ENCODE measurements around the gene CELF4.

The CELF4 gene

GRCh38 chr18:37521510-37522465 lies 43.8 kb downstream of the CELF4 start:
- DNase-seq = no peak

GRCh38 chr18:37520508-37520907 lies 45.1 kb downstream of the CELF4 start:
- no peak for DNase-seq

GRCh38 chr18:37519510-37520135 lies 46.0 kb downstream of the CELF4 start:
- no peak for DNase-seq

GRCh38 chr18:37516361-37516853 lies 49.2 kb downstream of the CELF4 start:
- no peak for DNase-seq

GRCh38 chr18:37514953-37515352 lies 50.6 kb downstream of the CELF4 start:
- no peak for DNase-seq

GRCh38 chr18:37512400-37512799 lies 53.2 kb downstream of the CELF4 start:
- DNase-seq = no peak

- DNase-seq = no peak
Observed at GRCh38 chr18:37511721-37512298, 53.8 kb downstream of the CELF4 start.

GRCh38 chr18:37509600-37509999 lies 56.0 kb downstream of the CELF4 start:
- no peak for DNase-seq

GRCh38 chr18:37508207-37508606 lies 57.4 kb downstream of the CELF4 start:
- no peak for DNase-seq

- no peak for DNase-seq
Observed at GRCh38 chr18:37507239-37507638, 58.4 kb downstream of the CELF4 start.

- DNase-seq = no peak
Observed at GRCh38 chr18:37506001-37506400, 59.6 kb downstream of the CELF4 start.

- DNase-seq = no peak
Observed at GRCh38 chr18:37505321-37505720, 60.3 kb downstream of the CELF4 start.

- DNase-seq = no peak
Observed at GRCh38 chr18:37502601-37503000, 63.0 kb downstream of the CELF4 start.

GRCh38 chr18:37502036-37502435 lies 63.6 kb downstream of the CELF4 start:
- DNase-seq = no peak

GRCh38 chr18:37501136-37501535 lies 64.5 kb downstream of the CELF4 start:
- no peak for DNase-seq

- DNase-seq = no peak
Observed at GRCh38 chr18:37499913-37500312, 65.7 kb downstream of the CELF4 start.

GRCh38 chr18:37499044-37499443 lies 66.6 kb downstream of the CELF4 start:
- DNase-seq = no peak

- DNase-seq = no peak
Observed at GRCh38 chr18:37497853-37498518, 67.6 kb downstream of the CELF4 start.

GRCh38 chr18:37496568-37496967 lies 69.0 kb downstream of the CELF4 start:
- no peak for DNase-seq

- DNase-seq = no peak
Observed at GRCh38 chr18:37495354-37495753, 70.2 kb downstream of the CELF4 start.

GRCh38 chr18:37494406-37494805 lies 71.2 kb downstream of the CELF4 start:
- DNase-seq = no peak

GRCh38 chr18:37493352-37493935 lies 72.2 kb downstream of the CELF4 start:
- no peak for DNase-seq

- no peak for DNase-seq
Observed at GRCh38 chr18:37492952-37493351, 72.6 kb downstream of the CELF4 start.
